Mucosa of stomach (tissue), 1 donor: ENCODE results near the gene TPTE2.
"Not testable (repeated sequence)": the region's sequence is repeated elsewhere in the genome, so short reads cannot be mapped to it uniquely, and the experiment has no call there.

ENCODE experiments used
- H3K27me3 ChIP-seq: one replicate; pipeline ENCODE4 v1.7.0; 2013; ENCODE audit warnings: mild to moderate bottlenecking, low read length; ENCODE audit not compliant: control insufficient read depth, insufficient read depth
- H3K36me3 ChIP-seq: one replicate; pipeline ENCODE4 v1.7.0; 2013; ENCODE audit warnings: low read length; ENCODE audit not compliant: control insufficient read depth, insufficient read depth
- H3K4me1 ChIP-seq: one replicate; pipeline ENCODE4 v1.7.0; 2013; ENCODE audit warnings: mild to moderate bottlenecking, low read length; ENCODE audit not compliant: control insufficient read depth, insufficient read depth
- H3K4me3 ChIP-seq: one replicate; pipeline ENCODE4 v1.7.0; 2013; ENCODE audit warnings: low read length
- H3K9ac ChIP-seq: one replicate; pipeline ENCODE4 v1.7.0; 2013; ENCODE audit warnings: mild to moderate bottlenecking, low read length, moderate library complexity
- H3K9me3 ChIP-seq: one replicate; pipeline ENCODE4 v1.7.0; 2013; ENCODE audit warnings: mild to moderate bottlenecking, low read length, moderate library complexity; ENCODE audit not compliant: control insufficient read depth
- donor health status: Pancreatic carcinoma.

The TPTE2 gene

DNA sequence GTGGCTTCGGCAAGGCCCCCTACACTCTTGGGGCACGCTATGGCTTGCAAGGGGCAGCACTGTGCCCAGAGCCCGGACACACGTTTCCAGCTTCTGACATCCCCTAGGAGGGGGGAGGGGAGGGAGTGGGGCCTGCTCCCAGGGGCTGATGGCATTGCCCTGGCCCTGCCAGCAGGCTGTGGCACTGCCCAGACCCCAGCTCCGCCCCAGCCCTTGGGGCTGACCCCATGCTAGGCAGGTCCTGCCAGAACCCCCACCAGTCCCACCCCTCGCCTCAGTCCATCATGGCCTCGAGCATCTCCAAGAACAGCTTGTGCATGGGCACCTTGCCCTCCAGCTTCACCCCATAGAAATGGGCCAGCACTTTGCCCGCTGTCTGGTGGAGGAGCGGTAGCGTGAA is 1.6 kb downstream of the TPTE2 start:
- not testable (repeated sequence) for H3K4me3 ChIP-seq, H3K9ac ChIP-seq, H3K9me3 ChIP-seq, H3K36me3 ChIP-seq, H3K27me3 ChIP-seq, H3K4me1 ChIP-seq

DNA sequence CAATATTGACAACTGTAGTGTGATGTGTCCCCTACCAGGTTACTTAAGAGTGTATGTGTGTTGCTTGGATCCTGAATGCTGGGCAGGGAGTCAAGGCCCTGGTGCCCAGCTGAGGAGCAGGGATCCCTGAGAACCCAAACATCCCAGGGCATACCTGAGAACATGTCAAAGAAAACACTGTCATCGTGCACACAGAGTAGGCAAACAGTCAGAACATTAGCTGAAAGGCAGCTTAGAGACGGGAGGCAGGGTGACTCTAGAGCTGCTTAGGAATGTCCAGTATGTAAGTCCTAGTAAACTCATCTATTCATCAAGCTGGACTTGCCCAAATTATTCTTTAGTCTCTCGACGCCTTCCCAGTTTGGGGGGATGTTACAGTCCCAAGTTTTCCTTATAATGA is 4.0 kb downstream of the TPTE2 start:
- not testable (repeated sequence) for H3K36me3 ChIP-seq, H3K4me3 ChIP-seq, H3K9me3 ChIP-seq, H3K27me3 ChIP-seq, H3K9ac ChIP-seq, H3K4me1 ChIP-seq

DNA sequence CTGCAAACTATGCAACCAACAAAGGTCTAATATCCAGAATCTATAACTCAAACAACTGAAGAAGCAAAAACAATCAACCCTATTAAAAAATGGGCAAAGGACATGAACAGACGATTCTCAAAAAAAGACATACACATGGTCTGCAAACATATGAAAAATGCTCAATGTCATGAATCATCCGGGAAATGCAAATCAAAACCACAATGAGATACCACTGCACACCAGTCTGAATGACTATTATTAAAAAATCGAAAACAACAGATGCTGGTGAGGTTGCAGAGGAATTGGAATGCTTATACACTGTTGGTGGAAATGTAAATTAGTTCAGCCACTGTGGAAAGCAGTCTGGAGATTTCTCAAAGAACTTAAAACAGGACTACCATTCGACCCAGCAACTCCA is 12.1 kb downstream of the TPTE2 start:
- not testable (repeated sequence) for H3K9ac ChIP-seq, H3K9me3 ChIP-seq, H3K4me3 ChIP-seq, H3K27me3 ChIP-seq, H3K4me1 ChIP-seq, H3K36me3 ChIP-seq

DNA sequence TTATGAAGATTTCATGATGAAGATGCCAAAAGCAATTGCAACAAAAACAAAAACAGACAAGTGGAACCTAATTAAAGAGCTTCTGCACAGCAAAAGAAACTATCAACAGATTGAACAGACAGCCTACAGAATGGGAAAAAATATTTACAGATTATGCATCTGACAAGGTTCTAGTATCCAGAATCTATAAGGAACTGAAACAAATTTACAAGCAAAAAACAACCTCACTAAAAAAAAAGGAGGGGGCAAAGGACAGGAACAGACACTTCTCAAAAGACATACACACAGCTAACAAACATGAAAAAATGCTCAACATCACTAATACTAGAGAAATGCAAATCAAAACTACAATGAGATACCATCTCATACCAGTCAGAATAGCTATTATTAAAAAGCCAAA is 35.7 kb downstream of the TPTE2 start:
- not testable (repeated sequence) for H3K9me3 ChIP-seq, H3K4me1 ChIP-seq, H3K4me3 ChIP-seq, H3K36me3 ChIP-seq, H3K9ac ChIP-seq, H3K27me3 ChIP-seq

DNA sequence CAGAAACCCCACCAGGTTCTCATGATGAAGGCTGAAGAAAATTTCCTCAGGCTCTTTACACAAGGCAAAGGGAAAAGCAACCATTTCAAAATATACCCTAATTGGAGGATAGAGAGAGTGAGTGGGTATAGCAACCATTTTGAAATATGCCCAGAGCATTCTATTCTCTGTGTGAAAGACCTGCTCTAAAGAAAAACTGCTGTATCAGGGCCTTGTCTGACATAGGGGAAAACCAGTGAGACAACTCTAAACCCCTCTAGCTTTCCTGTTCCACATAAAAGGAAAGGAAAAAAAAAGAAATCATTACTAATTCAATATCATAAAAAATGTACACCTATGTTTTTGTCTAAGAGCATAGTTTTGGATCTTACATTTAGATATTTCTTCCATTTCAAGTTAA is 42.3 kb downstream of the TPTE2 start:
- Histone ChIP-seq H3K4me1 (no peaks in the 10 kb centered on the region), H3K4me3 (no peak overlapping the region), H3K9me3 (no peaks in the 10 kb centered on the region), H3K36me3 (no peaks in the 10 kb centered on the region), H3K27me3 (no peaks in the 10 kb centered on the region), H3K9ac (no peak overlapping the region)

DNA sequence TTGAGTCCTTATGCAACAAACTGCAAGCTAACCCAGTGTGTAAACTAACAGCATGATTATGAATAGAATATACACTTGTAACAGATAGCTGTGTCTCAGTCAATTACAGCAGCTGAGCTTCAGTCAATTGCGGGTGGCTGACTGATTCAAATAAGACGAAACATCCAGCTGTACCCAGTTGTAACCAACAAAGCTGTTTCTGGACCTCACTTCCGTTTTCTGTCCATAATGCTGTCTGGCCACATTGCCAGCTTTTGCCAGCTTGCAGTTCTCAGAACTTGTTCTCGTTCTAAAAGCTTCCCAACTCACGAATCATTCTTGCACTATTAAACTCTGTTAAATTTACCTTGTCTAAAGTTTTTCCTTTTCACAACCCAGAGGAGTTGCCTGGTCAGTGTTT is 53.7 kb downstream of the TPTE2 start:
- H3K4me1 ChIP-seq, H3K4me3 ChIP-seq, H3K36me3 ChIP-seq, H3K27me3 ChIP-seq, H3K9me3 ChIP-seq, H3K9ac ChIP-seq: not testable (repeated sequence)

DNA sequence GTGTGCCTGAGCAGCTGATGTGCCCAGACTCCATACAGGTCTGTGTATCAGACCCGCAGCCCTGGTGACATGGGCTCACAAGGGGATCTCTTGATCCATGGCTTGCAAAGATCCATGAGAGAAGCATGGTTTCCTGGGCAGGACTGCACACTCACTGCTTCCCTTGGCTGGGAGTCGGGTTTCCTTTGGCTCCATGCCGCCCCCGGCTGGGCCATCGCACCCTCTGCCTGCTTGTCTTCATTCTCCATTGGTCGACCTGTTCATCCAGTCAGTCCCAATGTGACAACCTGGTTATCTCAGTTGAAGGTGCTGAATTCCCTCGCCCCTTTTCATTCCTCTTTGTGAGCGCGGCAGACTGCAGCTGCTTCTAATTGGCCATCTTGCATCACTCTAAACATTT is 101.2 kb downstream of the TPTE2 start:
- not testable (repeated sequence) for H3K9me3 ChIP-seq, H3K9ac ChIP-seq, H3K4me1 ChIP-seq, H3K27me3 ChIP-seq, H3K36me3 ChIP-seq, H3K4me3 ChIP-seq

DNA sequence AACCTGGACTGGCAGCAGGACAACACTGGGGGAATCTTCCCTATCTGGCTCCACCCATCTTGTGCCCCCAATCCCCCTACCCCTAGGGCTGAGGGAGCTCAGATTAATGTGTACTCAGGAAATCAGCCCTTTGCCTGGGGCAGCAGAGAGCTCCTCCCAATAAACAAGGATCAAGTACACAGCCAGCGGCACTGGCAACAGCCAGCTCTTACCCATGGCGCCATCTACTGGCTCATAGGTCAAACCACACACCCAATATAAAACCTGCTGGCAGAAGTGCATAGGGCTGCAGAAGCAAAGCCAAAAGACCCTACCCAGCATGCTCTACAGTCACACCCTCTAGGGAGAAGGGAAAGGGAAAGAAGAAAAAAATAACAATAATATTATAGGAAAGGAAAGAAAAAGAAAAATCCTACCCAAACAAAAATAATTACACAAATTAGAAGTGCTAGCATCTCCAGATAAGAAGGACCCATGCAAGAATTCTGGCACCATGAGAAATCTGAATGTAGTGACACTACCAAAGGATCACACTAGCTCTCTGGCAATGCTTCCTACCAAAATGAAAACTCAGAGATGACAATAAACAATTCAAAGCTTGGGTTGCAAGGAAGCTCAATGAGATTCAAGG is 122.2 kb downstream of the TPTE2 start:
- H3K36me3 ChIP-seq, H3K9ac ChIP-seq, H3K4me3 ChIP-seq, H3K4me1 ChIP-seq, H3K9me3 ChIP-seq, H3K27me3 ChIP-seq: not testable (repeated sequence)

DNA sequence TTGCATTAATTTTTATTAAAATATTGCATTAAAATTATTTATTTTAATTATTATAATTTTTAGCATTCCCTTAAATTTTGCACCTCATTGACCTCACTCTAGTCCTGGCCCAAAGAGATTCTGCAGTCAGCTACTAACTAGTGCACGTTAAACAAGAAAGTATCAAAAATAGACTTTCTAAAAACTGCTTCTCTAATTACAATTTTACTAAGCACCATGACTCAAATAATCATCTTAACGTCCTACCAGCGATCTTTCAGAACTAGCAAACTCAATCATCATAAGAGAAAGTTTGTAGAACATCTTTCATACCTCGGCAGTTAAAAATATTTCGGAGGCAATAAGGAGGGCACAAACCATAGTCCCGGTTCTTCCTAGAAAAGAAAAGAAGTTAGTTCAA is 123.6 kb downstream of the TPTE2 start:
- H3K4me1 ChIP-seq, result not testable (repeated sequence)

DNA sequence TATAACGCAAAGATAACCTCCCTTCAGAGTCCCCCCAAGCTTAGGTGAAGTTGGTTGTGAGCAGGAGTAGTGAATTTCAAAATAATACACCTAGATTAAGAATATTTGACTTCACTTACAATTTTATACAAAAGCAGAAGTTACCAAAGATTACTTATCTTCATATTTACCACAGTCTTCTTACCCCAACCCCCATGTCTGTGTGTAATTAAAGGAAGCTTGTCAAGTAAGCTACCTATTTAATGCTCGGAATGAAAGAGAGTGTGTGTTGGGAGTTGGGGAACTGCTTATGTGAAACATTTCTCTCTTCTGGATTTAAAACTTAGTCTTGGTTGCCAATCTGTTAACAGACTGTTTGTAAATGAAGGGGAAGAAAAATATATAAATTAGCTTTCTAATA is 139.1 kb downstream of the TPTE2 start:
- H3K36me3 ChIP-seq, H3K4me3 ChIP-seq, H3K9me3 ChIP-seq, H3K4me1 ChIP-seq, H3K27me3 ChIP-seq, H3K9ac ChIP-seq: not testable (repeated sequence)

More for the DNA sequence above, 123.6 kb downstream of the TPTE2 start:
- H3K9ac ChIP-seq, H3K9me3 ChIP-seq, H3K36me3 ChIP-seq, H3K4me3 ChIP-seq, H3K27me3 ChIP-seq: not testable (repeated sequence)

DNA sequence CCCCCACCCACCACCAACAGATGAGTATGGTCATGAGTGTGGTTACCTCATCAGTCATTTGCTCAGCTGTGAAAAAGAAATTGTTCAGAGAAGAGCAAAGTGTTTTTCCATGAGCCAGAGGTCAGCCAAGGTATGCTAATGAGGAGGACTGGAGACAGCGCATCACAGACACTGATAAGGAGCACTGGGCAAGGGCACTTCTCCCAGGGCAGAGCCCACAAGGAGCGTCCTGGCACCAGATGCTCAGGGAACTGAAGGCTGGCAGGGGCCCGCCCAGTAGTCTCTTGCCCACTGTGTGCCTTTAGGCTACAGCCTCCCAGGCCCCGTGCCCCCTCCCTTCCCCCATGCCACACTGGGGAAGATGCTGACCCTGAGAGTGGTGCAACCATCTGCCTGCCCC is 148.8 kb downstream of the TPTE2 start:
- not testable (repeated sequence) for H3K27me3 ChIP-seq, H3K4me1 ChIP-seq, H3K9ac ChIP-seq, H3K36me3 ChIP-seq, H3K4me3 ChIP-seq, H3K9me3 ChIP-seq

DNA sequence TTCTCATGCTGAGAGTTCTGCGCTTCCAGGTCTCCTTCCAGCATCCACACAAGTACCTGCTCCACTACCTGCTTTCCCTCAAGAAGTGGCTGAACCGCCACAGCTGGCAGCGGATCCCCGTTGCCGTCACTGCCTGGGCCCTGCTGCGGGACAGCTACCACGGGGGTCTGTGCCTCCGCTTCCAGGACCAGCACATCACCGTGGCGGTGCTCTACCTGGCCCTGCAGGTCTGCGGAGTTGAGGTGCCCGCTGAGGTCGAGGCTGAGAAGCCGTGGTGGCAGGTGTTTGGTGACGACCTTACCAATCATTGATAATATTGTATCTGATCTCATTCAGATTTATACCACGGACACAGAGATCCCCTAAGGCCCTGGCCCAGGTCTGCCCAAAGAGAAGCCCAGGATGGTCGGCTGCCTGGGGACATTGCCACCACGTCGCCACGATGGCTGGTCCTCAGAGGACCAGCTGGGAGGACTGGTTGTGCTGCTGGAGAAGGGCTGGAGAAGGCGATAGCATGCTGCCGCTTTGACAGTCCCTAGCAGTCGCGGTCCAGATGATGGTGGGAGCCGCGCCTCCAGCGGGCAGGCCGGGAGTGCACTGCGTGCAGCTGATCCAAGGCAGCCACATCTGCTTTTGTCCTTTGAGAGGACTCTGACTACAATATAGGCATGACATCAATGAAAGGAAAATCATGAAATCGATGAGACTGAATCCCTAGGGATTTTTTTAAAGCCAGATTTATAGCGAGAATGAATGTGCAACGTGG is 178.4 kb downstream of the TPTE2 start:
- H3K9me3 ChIP-seq, H3K4me1 ChIP-seq, H3K9ac ChIP-seq, H3K27me3 ChIP-seq, H3K4me3 ChIP-seq, H3K36me3 ChIP-seq: not testable (repeated sequence)

DNA sequence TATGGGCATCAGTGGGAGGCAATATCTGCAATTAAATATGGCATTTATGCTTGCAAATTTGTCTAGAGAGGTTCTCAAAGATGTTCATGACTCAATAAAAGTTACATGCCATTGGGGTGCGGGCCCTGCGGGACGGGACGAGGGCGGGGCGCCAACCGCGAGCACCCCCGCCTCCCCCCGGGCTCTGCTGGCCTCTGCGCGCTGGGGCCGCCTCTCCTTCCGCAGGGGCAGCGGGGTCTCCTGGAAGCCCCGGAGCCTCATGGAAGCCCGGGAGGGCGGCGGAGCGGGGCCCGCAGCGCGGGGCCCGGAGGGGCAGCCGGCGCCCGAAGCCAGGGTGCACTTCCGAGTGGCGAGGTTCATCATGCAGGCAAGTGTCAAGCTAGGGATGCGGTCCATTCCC is 179.2 kb downstream of the TPTE2 start:
- Histone ChIP-seq H3K9ac (no peak overlapping the region), H3K4me1 (no peaks in the 10 kb centered on the region), H3K4me3 (no peak overlapping the region), H3K9me3 (no peaks in the 10 kb centered on the region), H3K36me3 (no peaks in the 10 kb centered on the region), H3K27me3 (no peaks in the 10 kb centered on the region)
